CD4-positive, alpha-beta T cell treated with Interleukin-17A for 4 hours (primary cell): ENCODE measurements around the gene THEM5.
A peak's percentile ranks its signal among the peaks of the same experiment; 100 is the strongest.

ENCODE experiments used
- DNase-seq: peaks from one replicate; pipeline ENCODE4 v3.0.0-alpha.2; 2020; ENCODE audit warnings: mixed read lengths

Gene THEM5

DNA sequence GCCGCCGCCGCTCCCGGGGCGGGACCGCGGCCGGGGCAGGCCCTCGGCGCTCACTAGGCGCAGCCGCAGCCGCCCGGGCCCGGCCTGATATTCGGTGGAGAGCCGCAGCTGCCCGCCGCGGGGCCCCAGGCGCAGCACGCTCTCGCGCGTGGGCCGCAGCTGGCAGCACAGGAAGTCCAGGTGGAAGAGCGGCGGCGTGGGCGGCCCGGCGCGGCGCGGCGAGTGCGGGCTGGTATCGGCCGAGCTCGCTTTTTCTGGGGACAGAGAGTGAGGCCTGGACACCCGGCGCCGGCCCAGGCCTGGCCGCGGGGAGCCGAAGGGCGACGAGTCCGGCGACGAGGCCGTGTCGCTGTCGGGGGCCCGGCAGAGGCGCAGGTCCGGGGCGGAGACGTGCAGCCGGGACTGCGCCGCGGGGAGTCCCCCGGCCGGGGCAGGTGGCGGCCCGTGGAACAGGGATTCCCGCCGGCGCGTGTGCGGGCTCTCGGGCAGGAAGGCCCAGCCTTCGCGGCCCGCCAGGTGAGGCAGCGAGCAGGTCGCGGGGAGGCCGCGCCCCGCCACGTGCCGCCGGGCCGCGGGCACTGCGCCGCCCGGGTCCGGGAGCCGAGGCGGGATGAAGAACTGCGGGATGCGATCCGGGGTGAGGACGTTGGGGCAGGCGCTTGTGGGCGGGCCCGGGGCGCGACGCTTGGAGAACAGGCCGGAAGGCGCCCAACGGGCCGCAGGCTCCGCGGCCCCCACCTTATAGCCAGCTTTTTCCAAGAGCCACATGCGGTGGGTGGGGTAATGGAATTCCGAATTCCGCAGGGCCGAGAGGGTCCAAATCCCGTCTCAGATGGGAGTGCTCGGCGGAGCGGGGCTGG lies 15.1 kb downstream of the THEM5 start:
- DNase-seq, result peak; percentile 51

DNA sequence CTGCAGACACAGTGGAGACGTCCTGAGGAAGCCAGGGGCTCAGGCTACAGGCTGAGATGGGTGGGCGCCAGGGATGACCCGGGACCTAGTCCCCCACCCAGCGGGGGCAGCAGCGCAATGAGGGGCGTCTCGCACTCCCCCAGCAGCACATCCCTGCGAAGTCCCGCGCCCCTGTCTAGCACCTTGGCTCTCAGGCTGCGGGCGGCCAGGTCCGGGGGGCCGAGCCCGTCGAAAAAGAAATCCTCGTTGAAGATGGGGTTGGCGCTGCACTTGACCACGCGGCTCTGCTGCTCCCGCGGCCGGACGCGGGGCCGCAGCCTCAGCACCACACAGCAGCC lies 15.7 kb downstream of the THEM5 start:
- no peak for DNase-seq

DNA sequence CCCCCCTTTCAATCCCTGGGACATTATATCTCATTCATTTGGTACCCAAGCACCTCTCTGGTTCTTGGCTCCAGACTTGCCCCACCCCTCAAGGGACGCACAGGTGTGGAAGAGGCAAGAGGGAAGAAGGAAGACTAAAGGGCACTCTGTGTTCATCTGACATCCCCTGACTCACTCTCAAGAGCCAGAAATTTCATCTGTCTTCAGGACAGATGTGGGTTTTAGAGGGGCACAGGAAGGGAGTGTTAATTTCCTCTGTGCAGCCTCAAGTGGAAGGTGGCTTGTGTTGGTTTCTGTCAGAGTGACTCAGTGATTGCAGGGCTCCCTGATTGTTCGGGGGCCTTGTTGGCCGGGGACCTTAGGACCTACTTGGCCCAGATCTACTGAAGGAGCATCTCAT lies 16.3 kb downstream of the THEM5 start:
- DNase-seq, result peak; percentile 52

DNA sequence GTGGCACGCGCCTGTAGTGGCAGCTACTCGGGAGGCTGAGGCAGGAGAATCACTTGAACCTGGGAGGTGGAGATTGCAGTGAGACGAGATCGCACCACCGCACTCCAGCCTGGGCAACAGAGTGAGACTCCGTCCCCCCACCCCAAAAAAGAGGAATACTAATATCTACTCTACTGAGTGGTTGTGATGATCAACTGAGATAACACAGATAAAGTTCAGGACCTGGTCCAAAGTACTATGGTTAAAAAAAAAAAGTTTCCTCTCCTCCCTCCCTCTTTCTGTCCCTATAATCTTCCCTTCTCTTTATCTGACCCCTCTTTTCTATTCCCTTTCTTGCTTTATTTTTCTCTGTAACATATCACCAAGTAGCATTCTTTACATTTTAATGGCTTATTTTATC lies 17.9 kb downstream of the THEM5 start:
- no peak for DNase-seq

DNA sequence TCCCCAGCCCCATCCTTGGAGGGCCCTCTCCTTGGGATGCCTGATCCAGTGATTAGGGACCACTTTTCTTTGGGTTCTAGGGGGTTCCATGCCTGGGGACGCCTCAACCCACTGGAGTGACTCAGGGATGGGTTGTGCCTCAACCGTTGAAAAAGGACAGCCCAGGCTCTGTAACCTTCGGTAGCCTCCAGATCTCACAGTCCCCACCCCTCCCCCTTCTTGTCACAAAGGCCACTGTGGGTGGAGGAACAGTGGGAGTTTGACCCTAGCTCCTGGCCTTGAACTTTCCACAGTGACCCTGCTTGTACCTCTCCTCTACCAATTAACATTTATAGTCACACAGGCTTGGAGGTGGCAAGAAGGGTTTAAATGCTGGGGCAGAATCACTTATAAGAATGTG lies 19.3 kb downstream of the THEM5 start:
- no peak for DNase-seq

DNA sequence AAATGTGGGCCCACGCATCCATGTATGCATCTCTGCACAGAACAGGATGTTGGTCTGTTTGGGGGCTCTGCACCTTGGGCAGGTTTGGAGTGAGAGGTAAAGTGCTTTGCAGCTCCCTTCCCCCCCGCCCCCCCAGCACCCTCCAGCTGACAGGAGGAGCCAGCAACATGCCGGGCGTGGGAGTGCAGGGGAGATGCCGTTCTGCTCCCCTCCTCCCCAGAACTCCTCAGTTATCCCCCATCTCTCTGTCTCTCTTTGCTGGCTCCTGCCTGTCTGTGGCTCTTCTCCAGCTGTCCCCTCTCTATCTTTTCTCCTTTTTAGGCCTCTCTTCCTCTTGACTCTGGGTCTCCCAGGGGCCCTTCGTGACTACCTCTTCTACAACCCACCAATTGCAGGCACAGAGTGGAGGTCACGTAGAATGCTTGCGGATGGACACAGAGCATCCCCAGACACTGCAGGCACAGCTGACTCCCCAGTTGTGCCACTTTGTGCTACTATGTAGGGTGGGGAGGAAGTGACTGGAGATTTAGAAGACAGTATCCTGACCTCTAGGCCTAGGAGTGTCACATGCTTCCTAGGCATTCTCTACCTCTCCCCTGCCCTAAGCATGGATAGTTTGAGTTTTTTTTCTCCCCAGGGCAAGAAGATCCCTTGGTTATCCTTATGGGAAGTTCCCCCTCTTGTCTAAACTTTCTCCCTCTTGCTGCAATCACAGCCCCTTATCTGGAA lies 20.2 kb downstream of the THEM5 start:
- DNase-seq, result no peak

DNA sequence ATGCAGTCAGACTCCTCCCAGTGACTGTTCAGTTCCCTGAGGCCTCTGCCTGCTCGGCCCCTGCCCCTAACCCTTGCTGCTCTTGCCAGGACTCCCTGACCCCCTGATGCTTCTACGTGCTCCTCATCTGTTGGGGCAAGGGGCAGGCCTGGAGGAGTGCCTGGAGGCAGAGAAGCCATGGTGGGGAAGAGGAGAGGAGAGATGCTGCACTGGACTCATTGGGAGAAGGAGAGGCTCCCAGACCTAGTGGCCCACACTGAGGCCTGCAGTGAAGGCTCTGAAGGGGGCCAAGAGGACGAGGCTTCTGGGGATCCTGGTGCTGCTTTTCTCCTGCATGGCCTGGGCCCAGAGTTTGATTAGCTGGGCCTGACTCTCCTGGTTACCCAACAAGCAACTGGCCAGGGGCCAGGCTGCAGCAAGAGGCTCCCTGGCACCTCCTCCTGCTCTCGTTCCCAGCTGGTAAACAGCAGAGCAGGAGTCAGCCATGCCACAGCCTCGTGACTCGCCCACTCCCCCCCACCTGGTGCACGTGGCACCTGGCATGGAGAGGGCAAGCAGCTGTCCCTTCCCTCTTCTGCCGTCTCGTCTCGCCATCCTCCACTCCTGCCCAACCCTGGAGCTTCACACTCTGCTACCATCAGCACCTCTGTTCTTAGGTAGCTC lies 21.1 kb downstream of the THEM5 start:
- no peak for DNase-seq

DNA sequence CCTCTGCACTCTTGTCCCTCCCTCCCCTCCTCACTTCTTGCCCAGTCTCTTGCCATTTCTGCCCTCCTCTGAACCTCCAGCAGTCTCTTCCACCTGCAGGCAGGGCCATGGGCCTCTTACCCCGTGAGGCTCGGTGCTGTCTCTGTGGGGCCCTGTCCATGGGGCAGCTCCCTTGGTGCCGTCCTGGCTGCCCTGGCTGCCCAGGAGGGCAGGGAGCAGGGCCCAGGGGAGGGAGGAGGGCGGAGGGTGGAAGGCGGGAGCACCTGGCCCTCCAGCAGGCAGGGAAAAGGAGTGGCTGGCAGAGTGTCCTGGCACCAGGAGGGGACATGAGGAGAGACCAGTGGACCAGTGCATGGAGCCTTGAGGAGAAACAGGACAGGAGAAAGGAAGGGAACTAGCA lies 21.9 kb downstream of the THEM5 start, which contains the start of gene RORC:
Gene RORC (minus strand): TSS at position 198 of the 400 bp plus-strand sequence. CDS start 38 bp downstream, at position 160.
- DNase-seq, result no peak

DNA sequence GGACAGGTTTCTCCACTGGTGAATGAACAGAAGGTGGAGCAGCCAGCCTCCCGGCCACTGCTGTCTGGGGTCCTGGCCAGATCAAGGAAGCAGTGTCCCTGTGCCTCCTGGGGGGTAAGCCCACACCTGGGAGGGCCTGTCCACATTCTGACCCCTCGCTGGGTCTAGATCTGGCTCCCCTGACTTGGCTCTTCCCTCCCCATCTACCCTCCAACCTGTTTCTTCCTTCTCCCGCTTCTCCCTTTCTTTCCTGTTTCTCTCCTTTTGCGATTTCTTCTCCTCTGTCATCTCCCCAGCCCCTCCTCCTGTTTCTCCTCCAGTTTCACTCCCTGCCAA lies 22.3 kb downstream of the THEM5 start:
- DNase-seq, result no peak

DNA sequence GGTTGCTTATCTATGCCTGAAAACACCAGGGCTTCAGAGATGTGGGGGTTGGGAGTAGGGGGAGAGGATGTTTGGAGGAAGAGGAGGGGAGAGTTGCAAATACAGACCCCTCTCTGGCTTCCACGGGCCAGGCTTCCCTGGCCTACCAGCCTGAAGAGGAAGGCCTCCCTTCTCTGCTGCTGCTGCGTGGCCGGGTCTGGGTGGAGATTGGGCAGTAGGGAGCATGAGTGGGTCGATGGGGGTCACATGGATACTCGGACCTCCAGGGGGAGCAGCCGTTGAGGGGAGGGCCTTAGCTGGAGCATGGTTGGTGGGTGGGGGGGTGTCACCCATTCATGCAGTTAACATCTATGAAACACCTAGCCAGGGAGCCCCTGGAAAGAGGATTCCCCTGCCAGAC lies 23.5 kb downstream of the THEM5 start:
- DNase-seq, result no peak

DNA sequence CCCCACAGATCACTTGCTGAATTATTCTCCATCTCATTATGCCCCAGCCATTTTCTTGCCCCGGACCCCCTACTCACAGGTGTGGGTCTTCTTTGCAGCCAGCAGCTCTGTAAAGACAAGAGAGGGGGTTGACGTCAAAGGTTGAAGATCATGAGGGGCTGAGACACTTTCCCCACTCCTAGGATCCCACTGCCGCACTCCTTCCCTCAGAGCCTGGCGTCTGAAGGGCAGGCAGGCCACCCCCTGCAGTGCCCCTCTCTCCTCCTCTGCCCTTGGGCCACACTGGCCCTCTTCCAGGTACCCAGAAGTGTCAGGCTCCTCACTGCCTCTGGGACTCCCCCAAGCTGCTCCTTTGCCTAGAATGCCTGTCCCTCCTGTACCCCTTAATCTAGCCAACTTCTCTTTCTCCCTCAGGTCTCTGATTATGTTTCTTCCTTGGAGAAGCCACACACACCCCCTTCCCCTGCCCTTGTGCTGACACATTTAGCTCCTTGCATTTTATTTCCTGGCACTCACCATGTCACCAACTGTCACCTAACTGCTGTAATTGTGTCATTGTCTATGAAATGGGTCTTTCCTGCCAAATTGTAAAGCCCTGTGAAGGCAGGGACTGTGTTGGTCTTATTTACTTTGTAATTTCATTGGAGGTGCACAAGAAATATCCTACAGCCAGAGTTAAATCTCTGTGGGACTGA lies 24.0 kb downstream of the THEM5 start:
- DNase-seq, result no peak

DNA sequence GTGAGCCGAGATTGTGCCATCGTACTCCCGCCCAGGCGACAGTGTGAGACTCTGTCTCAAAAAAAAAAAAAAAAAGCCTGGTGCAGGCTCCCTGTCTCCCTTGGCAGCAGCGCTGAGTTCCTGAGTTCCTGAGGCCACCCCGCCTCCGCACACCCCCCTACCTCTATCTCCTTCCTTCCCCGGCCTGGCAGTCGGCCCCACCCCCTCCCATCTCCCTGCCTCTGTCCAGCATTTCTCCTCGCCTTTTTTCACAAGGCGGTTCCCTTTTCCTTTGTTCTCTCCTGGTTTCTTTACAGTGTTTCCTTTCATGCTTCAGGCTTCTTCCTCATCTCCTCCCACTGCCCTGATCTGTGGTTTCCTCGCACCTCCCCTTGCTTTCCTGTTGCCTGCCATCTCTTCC lies 24.6 kb downstream of the THEM5 start:
- DNase-seq, result peak; percentile 39

DNA sequence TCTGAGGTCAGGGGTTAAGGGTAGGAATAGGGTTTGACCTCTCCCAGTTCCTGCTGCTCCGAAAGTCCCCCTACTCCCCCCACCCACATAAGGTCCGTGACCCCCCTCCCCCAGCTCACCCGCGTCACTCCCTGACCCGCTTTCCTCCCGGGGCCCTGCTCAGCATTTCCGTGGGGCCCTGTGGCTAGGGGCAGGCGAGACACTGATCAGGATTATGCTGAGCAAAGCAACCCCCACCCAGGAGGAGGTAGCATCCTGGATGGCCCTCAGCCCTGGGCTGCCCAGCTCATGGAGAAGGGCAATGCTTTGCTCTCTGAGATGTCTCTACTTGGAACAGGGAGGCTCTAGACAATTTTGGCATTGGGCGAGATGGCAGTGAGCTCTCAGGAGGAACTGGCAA lies 25.7 kb downstream of the THEM5 start:
- peak; percentile 44 for DNase-seq

DNA sequence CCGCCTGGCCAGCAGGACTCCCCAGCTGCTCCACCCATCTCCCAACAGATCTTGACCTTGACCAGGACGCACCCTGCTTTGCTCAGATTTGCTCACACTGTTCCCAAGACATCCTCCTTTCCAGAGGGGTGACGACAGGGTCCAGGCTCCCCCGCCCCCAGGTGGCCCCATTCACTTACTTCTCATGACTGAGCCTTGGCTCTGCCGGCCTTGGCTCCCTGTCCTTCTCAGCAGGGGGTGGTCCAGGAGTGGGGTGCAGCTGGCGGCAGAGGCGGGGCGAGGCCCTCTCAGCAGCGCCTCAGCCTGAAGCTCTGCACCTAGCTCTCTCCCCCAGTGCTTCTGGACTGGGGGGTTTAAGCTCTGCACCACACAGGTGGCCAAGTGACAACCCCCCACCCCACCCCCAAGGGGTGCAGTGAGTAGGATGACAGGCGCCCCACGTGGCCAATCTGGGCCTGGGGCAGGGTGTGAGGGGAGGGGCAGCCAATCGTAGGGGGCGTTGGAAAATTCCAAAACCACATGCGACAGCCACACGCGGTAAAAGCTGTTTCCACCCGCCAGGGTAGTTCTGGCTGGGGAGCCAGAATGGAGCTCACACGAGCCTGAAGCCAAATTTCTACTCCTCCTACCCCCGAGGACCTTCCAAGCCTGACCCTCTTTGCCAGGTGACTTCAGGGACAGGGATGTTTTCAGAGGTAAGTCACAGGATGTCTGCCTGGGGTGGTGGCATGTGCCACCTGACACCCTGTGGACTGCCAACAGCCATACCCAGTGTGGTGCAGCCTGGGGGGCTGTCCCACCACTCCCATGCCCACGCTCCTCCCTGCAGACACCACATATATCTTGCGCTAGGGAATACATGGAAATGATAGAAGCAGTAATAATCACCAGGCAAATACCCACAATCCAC lies 27.5 kb downstream of the THEM5 start:
- DNase-seq, result peak; percentile 35

DNA sequence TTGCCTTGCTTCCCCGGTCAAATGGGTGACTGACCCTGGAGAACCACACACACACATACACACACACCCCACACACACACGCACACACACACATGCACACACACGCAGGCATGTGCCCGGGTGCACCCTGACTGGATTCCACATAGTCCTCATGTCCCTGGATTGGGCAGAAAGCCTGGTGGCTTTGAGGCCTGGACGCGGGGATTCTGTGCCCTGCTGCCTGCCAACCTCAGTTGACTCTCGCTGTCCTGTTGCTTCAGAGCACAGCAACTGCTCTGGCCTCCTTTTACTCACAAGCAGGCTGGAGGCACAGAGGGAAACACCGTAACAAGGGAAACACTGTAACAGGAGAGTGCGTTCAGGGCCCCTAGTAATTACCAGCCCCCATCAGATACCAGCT lies 28.3 kb downstream of the THEM5 start:
- no peak for DNase-seq

DNA sequence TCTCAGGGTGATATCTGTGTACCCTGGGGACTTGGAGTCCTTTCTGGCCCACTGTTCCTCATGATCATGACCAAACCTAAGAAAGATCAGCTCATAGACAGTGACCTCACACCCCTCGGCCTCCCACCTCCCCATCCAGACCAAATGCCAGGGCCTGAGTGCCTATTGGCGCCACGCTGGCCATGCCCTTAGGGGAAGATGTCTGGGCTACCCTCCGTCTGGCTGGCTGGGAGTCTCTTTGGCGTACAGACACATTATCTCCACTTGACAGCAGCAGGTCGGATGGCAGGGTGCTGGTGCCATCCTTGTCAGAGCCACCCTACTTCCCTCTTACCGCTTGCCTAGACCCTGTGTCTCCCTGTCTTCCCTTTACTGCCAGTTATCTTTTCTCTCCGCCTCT lies 30.3 kb downstream of the THEM5 start:
- DNase-seq, result no peak

DNA sequence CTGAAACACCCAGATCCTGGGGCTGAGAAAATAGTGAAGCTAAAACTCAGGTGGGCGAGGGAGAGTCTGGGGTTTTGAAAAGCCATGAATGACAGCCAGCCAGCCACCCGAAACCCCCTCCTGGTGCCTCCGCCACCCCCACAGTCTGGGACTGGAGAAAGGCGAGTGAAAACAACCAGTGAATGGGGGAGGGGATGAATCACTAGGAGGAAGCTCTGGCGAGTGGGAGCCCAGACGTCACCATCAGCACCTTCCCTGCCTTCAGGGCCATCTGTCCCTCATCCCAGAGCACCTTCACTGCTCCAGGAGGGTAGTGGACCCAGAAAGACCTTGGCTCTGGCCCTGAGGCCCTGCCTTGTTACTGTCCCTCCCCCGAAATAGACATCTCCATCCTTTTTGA lies 31.1 kb downstream of the THEM5 start:
- peak; percentile 40 for DNase-seq

DNA sequence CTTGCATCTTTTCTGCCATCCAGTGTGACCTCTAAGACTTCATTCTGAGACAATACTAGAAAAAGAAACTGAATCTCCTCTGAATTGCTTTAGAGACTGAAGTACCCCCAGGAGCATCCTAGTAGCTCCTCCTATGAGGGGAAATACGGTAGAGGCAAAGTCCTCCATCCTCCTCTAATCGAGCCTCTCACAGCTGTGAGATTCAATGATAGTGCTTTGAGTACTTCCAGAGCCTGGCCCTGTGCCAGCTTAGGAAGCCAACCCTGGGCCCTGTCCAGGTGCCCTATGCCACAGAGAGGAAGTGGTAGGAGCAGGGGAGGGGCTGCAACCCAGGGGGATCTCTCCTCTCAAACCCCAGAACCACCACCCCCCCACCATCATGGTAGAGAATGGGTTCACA lies 32.6 kb downstream of the THEM5 start:
- DNase-seq, result peak; percentile 40

DNA sequence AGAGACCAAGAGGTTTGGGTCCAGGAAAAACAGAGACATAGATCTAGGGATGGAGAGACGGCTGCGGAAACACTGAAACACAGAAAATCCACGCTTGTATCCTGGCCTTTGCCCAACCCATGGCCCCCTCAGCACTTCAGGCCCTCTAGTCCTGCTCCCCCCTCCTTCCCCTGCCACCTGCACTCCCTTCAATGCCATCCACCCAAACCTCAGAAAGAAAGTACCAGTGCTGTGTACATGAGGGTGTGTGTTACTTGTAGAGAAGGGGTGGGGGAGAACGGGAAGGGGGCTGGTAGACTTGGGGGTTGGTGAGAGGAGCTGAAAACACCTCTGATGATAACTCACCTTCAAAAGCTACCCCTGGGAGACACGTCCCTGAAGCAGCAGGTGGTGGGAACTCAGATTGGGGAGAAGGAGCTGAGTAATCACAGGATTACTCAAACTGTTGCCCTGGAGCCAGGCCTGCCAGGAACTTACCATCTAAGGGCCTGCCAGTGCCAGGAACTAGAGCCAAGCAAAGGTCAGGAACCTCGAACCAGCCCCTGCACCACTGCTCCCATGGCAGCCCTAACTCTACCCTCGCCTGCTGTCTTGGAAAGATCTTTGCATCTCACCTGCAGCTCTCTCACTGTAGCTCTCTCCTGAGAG lies 33.4 kb downstream of the THEM5 start:
- no peak for DNase-seq

DNA sequence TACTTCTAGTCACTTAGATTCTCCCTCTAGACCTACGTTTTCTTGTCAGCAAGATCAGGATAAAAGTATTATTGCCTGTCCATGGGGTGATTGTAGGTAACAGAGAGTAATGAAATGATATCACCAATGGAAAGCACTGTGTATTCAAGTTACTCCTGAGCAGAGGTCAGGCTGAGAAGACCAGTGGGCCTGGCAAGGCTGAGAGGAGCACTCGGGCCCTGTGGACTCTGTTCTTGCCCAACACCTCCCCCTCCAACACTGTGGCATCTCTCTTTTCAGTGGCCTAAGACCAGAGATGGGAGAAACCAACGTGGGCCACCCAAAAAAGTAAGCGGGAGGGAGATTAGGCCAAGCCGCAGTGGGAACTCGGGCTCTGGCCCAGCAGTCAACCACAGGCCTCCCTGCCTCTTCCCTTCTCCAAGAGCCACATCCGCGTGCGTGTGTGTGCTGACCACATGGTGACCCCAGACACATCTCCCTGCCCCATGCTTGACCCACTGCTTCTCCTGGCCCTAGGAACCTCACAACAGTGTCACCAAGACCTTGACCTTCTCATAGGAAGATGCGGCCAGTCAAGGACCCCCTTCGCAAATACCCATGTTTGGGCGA lies 34.2 kb downstream of the THEM5 start:
- DNase-seq, result no peak

DNA sequence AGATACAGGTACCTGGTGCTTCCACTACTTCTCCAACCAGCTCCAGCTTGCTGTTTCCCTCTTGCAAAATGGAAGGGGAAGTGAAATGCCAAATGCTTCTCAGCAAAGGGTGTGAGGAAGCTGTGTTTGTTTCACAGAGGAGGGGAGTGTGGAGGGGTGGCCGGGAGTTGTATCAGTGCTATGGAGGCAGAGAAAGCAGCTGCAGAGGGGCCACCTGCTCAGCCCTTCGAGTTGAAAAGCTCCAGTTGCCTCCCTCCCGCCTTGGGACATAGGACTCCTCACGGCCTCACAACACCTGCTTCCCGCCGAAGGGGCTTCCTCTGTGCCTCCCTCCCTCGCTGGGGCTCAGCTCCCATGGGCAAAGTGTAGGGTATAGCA lies 36.2 kb downstream of the THEM5 start:
- no peak for DNase-seq
